Putamen (tissue), 1 donor: Measurements from ENCODE around the gene DBP.
A peak's percentile ranks its signal among the peaks of the same experiment; 100 is the strongest.
"Not testable (repeated sequence)": the region's sequence is repeated elsewhere in the genome, so short reads cannot be mapped to it uniquely, and the experiment has no call there.

ENCODE experiments used
- DNase-seq: peaks from one replicate; pipeline ENCODE4 v3.0.0-alpha.2; 2016; ENCODE audit warnings: low spot score

Gene DBP

DNA sequence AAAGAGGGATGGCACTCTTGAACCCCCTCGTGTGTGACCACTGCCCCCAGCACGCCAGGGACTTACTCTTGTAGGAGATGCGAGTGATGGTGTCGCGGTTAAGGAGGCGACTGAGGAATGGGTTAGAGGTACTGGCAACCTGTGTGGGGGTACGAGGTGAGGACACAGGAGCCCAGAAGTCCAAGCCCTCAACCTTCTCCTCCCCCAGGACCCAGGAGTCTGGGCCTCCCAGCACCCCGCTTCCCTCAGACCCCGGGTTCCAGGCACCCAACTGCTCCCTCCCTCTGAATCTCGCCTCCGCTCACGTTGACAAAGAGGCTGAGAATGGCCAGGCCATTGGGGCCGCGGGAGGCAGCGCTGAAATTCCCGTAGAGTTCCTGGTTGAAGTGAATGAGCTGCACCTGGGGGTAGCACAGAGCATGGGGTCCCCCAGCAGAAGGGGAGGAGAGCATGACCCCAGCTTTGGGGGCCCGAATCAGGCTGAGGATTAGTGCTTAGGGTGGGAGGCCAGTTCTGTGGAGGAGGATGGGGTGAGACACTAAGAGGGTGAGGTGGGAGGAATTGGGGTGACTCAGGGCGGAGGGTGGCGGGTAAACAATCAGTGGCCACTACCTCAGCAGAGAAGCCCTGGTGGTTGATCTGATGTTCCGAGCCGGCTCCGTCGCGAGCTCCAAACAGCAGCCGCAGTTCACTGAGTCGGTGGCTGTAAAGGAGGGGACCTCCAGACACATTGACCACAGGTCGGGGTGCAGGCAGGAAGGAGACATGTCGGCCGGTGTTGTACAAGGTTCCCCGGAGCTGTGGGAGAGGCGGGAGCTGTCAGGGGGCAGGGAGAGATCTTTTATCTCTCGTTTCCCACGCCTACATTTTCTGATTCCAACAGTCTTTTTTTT lies 2.5 kb upstream of the DBP start:
- no peak for DNase-seq

DNA sequence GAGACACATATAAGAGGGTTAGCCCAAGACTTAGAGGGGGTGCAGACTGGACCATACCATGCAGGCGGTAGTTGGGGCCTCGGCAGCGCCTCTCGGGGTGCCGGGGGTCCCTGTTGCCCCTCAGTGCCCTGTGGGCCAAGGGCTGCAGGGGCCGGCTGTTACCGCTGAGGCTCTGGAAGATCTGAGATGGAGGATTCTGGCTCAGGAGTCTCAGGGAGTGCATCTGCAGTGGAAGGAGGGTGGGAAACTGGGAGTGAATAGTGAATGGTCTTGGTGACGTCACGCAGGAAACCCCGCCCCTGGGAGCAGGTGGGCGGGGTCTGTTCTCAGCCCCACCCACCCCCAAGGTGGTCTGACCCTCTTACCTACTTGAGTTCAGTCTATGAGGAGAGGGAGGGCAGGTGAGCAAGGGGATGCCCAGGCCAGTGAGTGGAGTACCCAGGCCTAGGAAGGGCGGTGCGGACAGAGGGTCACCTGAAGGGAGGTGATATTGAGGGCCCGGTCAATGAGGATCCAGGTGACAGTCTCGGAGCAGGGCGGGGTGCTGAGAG lies 1.7 kb upstream of the DBP start:
- DNase-seq: no peak

DNA sequence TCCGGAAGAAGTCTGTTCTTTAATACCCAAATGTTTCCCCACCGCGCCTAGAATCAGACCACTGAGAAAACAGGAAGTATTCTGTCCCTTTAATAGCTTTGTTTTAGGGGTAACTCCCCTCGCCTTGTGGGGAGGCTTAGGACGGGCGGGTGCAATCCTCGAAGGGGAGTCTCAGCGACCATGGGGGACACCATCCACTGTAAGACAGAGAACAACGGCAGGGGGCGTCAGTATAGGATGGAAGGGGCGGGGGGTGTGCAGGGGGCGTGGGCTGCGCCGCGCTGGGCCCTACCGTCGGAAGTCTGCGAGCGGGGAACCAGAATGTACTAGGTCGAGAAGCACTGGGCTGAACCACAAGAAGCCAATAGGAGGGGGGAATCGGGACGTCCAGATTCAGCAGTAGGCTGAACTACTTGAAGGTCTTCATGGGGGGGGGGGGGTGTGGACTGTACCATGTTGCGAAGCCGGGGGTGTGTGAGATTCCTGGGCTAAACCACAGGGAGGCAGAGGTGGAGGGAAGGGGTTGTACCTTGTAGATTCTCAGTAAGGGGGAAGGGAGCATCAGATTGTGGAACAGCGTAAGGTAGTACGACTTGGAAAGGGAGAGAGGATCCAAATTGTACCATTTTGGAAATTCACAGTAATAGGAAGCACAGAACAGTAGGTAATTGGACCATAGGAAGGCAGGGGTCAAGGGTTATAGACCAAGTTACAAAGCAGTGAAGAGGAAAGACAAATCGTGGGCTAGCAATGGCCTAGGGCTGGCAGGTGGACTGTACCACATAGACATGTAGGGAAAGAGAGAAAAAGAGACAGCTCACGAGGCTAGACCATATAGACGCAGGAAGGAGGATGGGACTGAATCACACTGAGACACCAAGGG lies 1.0 kb upstream of the DBP start:
- peak; percentile 95 for DNase-seq

DNA sequence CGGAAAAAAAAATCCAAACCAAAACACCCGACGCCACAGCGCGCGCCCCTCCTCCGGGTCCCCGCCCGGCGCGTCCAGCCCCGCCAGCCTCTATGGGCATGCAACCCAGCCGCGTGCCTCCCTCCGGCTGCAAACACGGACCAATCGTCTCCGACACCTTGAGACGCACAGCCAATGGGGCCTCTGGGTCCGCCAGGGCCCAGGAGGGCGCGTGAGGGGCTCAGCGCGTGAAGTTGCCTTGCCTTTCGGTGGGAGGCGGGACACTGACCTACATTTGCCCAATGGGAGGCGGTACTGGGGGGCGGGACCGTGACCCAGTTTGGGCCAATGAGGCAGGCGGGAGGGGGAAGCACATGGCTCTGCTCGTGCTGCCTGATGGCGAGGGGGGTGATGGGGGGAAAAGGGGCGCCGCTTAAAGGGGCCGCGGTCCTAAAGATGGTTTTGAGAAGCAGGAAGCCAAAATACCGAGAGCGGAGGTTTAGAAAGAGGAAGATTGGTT lies 319 bp upstream of the DBP start:
- DNase-seq: peak; percentile 100

DNA sequence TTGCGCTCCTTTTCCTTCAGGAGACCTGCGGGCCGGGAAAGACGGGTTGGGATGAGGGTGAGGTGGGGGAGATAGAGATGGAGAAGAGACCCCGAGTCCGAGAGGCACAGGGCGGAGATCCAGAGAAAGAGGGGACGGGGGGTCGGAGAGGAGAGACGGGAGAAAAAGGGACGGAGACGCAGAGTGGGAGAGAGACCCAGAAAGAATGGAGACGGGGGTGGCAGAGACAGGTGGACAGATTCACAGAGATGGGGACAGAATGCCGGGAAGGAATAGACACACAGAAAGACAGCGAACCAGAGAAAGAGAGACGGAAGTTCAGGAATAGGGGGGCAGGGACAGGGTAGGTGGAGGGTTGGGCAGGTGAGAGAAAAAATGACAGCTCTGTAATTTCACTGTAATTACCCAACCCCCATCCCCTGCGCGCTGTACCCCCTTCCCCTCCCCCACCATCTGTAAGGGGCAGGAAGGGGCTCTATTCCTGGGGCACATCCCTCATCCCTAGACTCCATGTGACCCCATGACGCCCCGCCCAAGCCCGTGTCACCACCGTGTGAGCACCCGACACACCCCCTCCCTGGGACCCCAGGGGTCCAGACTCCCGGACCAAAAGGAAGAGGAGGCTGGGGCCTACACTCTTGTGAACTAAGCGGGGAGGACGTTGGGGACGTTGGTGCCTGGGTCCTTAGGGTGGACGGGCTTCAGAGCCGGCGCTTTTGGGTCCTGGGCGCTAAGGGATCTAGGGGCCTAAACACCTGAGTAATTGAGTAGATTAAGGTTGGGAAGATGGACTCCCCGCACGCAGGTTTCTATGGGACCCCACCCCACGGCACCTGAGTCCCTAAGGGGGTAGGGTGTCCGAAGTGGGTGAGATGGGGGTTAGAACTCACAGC lies 967 bp downstream of the DBP start:
- DNase-seq: no peak

DNA sequence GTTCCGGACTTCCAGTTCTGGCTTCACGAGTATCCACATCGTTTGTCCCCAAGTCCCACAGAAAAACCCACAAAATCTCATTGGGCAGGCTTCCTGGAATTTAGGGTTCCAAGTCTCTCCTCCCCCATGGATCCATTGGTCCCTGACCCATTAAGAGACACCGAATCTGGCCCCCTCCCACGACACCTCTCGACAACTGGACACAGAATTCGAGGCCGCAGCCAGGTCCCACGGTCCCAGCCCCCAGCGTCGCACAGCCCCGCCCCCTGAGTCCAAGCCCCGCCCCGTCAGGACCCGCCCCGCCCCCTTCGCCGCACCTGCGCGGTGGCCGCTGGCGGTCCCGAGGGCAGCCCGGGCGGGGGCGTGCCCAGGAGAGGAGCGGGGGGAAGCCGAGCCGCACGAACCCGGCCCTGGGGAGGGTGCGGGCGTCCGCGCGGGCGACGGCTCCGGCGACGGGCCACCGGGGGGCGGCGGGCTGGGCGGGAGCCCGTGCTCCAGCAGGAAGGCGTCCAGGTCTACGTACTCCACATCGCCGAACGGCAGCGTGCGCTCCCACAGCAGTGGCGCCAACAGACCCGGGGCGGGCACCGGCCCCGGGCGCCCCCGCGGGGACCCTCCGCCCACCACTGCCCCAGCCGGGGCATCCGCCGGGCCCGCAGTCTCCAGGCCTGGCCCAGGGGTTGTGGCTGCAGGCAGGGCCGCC lies 1.8 kb downstream of the DBP start:
- DNase-seq: no peak

DNA sequence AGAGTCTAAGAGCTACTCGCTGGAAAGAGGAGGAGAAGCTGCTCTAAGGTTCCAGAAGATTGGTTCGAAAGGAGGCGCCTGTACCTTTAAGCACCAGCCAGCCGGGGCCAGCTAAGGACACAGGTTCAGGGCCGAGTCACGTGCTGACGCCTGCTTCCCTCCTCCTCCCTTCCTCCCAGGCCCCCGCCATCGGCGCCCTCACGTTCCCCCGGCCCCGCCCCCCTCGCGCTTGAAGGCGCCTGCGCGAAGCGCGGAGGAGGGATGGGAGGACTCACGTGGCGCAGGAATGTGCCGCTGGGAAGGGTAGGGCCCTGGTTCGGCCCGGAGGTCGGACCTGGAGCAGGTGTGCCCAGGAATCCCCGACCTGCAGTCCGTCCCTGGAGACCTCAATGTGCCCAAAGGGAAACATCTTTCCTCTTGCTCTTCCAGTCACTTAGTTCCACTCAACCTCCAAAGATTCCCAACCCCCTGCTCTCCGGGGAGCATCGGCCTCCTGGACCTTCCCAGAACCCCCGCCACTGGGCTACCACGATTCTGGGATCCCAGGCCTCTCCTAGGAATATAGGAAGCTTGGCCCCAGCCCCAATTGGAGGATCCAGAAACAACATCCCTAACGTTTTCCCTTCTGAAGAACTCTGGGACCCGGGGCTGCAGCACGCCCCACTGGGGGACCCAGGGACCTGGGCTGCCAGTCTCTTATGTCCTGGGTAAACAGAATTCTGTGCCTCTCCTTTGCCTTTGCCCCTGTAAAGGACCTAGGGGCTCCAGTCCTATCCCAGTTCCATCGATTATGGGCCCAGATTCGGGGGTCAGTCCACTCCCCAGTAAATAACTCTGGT lies 2.5 kb downstream of the DBP start:
- peak; percentile 94 for DNase-seq

DNA sequence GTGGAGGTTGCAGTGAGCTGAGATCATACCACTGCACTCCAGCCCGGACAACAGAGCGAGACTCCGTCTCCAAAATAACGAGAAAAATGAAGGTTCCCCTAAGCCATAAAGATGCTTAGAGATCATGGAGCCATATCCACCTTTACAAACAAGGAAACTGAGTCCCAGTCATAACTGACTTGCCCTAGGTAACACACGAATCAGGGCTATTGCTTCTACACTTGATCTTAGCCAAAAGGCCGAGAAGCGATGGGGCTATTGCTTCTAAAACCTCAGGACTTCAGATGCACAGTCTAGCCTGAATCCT lies 3.2 kb downstream of the DBP start:
- DNase-seq: no peak

DNA sequence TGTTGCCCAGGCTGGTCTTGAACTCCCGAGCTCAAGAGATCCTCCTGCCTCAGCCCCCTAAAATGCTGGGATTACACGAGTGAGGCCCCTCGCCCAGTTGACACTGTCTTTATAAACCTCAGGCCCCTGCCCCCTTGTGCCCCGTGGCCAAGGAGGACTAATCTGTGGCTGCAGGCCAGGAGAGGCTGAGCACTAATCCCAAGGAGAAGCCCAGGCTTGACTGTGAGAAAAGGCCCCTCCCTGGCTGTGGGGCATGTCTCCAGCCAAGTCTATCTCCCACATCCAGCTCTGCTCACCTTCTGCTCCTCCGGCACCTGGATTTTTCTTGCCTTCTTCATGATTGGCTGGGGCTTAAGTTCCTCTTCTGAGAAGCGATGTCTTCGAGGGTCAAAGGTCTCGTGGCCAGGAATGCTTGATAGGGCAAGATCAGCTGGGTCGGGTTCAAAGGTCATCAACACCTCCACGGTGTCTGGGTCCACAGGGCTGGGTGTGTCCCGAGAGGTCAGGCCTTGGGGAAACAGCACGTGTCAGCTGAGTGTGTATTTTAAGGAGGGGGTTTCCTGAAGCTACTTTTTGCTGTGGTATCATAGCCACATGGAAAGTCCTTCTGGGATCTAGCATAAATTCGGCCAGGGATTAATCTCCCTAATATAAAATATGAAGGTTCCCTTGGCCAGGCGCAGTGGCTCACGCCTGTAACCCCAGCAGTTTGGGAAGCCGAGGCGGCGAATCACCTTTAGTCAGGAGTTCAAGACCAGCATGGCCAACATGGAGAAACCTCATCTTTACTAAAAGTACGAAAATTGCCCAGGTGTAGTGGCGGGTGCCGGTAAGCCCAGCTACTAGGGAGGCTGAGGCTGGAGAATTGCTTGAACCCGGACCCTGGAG lies 3.8 kb downstream of the DBP start:
- DNase-seq: no peak

DNA sequence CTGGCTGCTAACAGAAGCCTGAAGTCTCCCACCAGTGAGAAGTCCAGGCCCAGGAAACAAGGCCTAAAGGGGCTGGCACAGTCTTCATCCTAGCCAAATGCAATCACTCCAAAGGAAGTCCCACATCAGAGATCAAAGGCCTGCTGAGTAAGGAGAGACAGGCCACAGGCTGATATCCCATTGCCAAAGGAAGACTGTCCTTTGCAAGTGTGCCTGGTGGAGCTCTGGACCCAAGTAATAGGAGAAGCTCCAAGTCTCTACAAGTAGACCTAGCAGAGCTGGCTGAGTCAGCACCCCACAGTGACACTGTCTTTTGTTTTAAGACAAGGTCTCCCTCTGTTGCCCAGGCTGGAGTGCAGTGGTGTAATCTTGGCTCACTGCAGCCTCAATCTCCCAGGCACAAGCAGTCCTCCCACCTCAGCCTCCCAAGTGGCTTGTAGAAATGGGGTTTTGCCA lies 4.5 kb downstream of the DBP start:
- no peak for DNase-seq

DNA sequence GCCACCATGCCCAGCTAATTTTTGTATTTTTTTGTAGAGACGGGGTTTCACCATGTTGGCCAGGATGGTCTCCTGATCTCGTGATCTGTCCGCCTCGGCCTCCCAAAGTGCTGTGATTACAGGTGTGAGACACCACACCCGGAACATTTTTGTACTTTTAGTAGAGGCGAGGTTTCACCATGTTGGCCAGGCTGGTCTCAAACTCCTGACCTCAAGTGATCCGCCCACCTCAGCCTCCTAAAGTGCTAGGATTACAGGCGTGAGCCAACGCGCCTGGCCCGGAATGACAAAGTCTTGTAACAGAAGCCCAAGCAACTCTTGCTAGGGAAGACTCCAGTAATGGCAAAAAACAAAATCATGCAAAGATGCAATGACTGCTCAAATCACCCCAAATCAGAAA lies 4.9 kb downstream of the DBP start:
- DNase-seq: not testable (repeated sequence)

DNA sequence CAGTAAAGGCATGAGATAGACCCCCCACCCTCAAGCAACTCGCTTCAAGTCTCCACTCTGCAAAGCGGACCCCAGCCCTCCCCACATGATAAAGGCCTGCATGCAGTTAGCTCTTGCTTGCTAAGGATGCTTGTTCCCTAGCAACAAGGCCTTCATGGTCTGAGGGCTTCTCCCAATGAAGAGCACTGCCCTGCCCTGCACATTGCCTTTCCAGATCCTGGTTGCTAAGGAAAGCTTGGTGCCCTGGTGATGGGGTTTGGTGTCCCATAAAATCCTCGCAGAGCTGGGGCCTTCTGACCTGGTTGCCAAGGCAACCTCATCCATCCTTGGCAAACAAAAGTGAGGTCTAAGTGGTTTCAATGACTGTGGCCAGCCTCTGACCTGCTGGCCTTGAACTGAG lies 6.0 kb downstream of the DBP start:
- DNase-seq: no peak

DNA sequence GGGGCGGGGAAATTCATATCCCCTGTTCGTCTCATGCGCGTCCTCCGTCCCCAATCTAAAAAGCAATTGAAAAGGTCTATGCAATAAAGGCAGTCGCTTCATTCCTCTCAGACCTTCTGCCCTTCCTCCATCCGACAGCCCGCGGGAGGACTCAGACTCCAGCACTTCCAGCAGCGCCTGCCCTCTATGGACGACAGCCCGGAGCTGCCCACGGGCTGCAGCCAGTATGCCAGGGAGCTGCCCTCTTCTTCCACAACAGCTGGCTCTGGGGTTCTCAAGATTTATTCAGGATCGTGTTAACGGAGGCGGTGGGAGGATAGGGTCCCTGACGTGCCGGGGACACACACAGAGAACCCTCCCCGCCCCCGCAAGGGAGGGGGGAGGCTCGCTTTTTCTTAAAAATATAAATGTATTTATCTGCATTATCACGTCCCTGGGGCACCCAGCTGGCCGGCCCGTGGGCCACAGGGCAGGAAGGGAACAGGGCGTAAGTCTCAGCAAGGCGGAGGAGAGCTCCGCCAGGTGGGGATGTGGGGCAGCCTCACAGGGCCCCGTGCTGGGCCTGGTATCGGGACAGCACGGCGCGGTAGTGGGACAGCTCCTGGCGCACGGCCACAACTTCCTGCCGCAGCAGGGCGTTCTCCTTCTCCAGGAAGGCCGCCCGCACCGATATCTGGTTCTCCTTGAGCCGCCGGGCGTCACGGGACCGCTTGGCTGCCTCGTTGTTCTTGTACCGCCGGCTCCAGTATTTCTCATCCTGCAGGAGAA lies 6.7 kb downstream of the DBP start:
- no peak for DNase-seq

DNA sequence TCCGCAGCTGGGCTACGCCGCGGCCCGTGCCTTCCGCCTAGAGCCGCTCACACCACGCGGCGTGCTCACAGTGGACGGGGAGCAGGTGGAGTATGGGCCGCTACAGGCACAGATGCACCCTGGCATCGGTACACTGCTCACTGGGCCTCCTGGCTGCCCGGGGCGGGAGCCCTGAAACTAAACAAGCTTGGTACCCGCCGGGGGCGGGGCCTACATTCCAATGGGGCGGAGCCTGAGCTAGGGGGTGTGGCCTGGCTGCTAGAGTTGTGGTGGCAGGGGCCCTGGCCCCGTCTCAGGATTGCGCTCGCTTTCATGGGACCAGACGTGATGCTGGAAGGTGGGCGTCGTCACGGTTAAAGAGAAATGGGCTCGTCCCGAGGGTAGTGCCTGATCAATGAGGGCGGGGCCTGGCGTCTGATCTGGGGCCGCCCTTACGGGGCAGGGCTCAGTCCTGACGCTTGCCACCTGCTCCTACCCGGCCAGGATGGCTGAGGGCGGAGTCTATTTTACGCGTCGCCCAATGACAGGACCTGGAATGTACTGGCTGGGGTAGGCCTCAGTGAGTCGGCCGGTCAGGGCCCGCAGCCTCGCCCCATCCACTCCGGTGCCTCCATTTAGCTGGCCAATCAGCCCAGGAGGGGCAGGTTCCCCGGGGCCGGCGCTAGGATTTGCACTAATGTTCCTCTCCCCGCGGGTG lies 7.4 kb downstream of the DBP start:
- DNase-seq: no peak

DNA sequence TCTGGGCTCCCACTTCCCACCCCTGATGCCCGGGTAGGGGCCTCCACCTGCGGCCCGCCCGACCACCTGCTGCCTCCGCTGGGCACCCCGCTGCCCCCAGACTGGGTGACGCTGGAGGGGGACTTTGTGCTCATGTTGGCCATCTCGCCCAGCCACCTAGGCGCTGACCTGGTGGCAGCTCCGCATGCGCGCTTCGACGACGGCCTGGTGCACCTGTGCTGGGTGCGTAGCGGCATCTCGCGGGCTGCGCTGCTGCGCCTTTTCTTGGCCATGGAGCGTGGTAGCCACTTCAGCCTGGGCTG lies 7.9 kb downstream of the DBP start:
- no peak for DNase-seq

DNA sequence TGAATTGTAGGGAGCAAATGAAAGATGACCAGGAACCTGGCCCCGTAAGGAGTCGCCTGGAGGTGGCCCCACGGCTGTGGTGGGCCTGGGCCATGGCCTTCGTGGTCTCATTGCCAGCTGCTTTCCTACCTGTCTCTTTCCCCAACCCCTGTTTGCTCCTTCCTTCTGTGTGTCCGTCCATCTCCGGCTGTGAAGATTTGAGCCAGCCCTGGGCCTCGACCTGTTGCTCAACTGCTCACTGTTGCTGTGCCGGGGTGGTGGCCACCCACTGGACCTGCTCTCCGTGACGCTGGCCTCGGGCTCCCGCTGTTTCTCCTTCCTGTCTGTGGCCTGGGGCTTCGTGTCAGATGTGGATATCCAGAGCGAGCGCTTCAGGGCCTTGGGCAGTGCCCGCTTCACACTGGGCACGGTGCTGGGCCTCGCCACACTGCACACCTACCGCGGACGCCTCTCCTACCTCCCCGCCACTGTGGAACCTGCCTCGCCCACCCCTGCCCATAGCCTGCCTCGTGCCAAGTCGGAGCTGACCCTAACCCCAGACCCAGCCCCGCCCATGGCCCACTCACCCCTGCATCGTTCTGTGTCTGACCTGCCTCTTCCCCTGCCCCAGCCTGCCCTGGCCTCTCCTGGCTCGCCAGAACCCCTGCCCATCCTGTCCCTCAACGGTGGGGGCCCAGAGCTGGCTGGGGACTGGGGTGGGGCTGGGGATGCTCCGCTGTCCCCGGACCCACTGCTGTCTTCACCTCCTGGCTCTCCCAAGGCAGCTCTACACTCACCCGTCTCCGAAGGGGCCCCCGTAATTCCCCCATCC lies 8.5 kb downstream of the DBP start:
- DNase-seq: no peak

DNA sequence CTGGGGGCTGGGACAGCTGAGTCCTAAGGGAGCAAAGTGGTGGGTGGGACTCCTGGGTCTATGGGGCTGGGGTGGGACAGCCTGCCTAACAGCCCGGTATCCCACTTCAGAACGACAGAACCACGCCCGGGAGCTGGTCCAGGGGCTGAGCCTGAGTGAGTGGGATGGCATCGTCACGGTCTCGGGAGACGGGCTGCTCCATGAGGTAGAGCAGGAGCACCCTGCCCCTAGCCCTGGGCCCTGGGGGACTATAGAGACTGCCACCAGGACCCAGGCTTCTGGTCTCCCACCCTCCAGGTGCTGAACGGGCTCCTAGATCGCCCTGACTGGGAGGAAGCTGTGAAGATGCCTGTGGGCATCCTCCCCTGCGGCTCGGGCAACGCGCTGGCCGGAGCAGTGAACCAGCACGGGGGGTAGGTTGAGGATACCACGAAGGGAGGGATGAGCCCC lies 9.3 kb downstream of the DBP start:
- no peak for DNase-seq
